K562 (cell line): ENCODE measurements around the gene BROX. TPM values are rescaled to one million over a fixed set of nuclear protein-coding genes. Genes with fewer than 3 reads are reported as not detected.

Experiments
- BCOR ChIP-seq: fragments of 450-650 bp; IDR thresholded peaks from 2 replicates; pipeline ENCODE4 v1.6.1; 2016
- ETV6 ChIP-seq, 3 experiments: fragments of 150-350 bp in 1 of 3; sonication (generic) in 1 of 3; formaldehyde crosslinking in 1 of 3; IDR thresholded peaks; 2 replicates each; pipeline versions ENCODE4 v1.6.1 to v1.8.0; 2014 to 2022; ENCODE audit warnings: borderline replicate concordance in 2 of 3, low read depth in 2 of 3, antibody characterized with exemption in 1 of 3, low read length in 1 of 3, mild to moderate bottlenecking in 1 of 3, missing genetic modification reagents in 1 of 3
- polyA plus RNA-seq, 8 experiments: library from polyadenylated mRNA; depleted of rRNA in 4 of 8; stranded (reverse) in 5 of 8; unstranded in 3 of 8; fragments of >200 nt; fragmentation: Nextera tagmentation in 2 of 8; fragmentation: Illumina TruSeq in 1 of 8; extraction: Ambion mirVana in 2 of 8; extraction: Trizol in 1 of 8; gene quantifications; 2 replicates each; pipeline versions ENCODE4 v1.2.1 to v1.2.3, GENCODE V29; 2011 to 2014; ENCODE audit warnings: inconsistent platforms in 1 of 8, missing spikeins in 1 of 8
- total RNA-seq, 7 experiments: library from RNA; depleted of rRNA in 6 of 7; stranded (reverse); fragments of >200 nt in 6 of 7; fragmentation: Illumina TruSeq in 2 of 7; extraction: Trizol in 2 of 7; gene quantifications; 2 replicates each; pipeline versions ENCODE4 v1.2.1 to v1.2.3, GENCODE V29; 2011 to 2021; ENCODE audit warnings: low replicate concordance in 1 of 7
- TF ChIP-seq, protein P1 (sequence below): fragments of 200-600 bp; sonication (generic); IDR thresholded peaks from one replicate; pipeline ENCODE4 v1.6.1; 2012; ENCODE audit warnings: mild to moderate bottlenecking, low read depth, low read length, inconsistent platforms

Gene BROX
- total and polyA plus RNA-seq, 9 of the 15 experiments (the other 6 are each of a cell fraction or from before 2014, with no cell fraction given): 9.4 to 153 (median 45.1) TPM

GRCh38 chr1:222711319-222712252 lies 778 bp upstream of the BROX start (continued):
- TF ChIP-seq, protein P1, sequence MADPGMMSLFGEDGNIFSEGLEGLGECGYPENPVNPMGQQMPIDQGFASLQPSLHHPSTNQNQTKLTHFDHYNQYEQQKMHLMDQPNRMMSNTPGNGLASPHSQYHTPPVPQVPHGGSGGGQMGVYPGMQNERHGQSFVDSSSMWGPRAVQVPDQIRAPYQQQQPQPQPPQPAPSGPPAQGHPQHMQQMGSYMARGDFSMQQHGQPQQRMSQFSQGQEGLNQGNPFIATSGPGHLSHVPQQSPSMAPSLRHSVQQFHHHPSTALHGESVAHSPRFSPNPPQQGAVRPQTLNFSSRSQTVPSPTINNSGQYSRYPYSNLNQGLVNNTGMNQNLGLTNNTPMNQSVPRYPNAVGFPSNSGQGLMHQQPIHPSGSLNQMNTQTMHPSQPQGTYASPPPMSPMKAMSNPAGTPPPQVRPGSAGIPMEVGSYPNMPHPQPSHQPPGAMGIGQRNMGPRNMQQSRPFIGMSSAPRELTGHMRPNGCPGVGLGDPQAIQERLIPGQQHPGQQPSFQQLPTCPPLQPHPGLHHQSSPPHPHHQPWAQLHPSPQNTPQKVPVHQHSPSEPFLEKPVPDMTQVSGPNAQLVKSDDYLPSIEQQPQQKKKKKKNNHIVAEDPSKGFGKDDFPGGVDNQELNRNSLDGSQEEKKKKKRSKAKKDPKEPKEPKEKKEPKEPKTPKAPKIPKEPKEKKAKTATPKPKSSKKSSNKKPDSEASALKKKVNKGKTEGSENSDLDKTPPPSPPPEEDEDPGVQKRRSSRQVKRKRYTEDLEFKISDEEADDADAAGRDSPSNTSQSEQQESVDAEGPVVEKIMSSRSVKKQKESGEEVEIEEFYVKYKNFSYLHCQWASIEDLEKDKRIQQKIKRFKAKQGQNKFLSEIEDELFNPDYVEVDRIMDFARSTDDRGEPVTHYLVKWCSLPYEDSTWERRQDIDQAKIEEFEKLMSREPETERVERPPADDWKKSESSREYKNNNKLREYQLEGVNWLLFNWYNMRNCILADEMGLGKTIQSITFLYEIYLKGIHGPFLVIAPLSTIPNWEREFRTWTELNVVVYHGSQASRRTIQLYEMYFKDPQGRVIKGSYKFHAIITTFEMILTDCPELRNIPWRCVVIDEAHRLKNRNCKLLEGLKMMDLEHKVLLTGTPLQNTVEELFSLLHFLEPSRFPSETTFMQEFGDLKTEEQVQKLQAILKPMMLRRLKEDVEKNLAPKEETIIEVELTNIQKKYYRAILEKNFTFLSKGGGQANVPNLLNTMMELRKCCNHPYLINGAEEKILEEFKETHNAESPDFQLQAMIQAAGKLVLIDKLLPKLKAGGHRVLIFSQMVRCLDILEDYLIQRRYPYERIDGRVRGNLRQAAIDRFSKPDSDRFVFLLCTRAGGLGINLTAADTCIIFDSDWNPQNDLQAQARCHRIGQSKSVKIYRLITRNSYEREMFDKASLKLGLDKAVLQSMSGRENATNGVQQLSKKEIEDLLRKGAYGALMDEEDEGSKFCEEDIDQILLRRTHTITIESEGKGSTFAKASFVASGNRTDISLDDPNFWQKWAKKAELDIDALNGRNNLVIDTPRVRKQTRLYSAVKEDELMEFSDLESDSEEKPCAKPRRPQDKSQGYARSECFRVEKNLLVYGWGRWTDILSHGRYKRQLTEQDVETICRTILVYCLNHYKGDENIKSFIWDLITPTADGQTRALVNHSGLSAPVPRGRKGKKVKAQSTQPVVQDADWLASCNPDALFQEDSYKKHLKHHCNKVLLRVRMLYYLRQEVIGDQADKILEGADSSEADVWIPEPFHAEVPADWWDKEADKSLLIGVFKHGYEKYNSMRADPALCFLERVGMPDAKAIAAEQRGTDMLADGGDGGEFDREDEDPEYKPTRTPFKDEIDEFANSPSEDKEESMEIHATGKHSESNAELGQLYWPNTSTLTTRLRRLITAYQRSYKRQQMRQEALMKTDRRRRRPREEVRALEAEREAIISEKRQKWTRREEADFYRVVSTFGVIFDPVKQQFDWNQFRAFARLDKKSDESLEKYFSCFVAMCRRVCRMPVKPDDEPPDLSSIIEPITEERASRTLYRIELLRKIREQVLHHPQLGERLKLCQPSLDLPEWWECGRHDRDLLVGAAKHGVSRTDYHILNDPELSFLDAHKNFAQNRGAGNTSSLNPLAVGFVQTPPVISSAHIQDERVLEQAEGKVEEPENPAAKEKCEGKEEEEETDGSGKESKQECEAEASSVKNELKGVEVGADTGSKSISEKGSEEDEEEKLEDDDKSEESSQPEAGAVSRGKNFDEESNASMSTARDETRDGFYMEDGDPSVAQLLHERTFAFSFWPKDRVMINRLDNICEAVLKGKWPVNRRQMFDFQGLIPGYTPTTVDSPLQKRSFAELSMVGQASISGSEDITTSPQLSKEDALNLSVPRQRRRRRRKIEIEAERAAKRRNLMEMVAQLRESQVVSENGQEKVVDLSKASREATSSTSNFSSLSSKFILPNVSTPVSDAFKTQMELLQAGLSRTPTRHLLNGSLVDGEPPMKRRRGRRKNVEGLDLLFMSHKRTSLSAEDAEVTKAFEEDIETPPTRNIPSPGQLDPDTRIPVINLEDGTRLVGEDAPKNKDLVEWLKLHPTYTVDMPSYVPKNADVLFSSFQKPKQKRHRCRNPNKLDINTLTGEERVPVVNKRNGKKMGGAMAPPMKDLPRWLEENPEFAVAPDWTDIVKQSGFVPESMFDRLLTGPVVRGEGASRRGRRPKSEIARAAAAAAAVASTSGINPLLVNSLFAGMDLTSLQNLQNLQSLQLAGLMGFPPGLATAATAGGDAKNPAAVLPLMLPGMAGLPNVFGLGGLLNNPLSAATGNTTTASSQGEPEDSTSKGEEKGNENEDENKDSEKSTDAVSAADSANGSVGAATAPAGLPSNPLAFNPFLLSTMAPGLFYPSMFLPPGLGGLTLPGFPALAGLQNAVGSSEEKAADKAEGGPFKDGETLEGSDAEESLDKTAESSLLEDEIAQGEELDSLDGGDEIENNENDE: no peak
- TF ChIP-seq BCOR (peak; percentile 88), ETV6 (IDR thresholded peaks at IDR 0.05; ENCODE audit: borderline replicate concordance in 1 of 2, low read depth in 2 of 2, low read length in 1 of 2) (no peak), ETV6 (CRISPR knock-in tag; IDR thresholded peaks at IDR 0.05; ENCODE audit: borderline replicate concordance) (no peak)
